Muscle of back (tissue), 11 donors: Measurements from ENCODE around the gene SETD1A. TPM values are rescaled to one million over a fixed set of nuclear protein-coding genes. Genes with fewer than 3 reads are reported as not detected.

ENCODE experiments used
- DNase-seq, 3 donors: peaks; one replicate each; pipeline versions ENCODE4 v3.0.0 to v3.0.0-alpha.2; 2013
- polyA plus RNA-seq, 10 donors: library from polyadenylated mRNA; unstranded; fragments of 120-200 nt; gene quantifications; one replicate each; pipeline ENCODE4 v1.2.1, GENCODE V29; 2013; ENCODE audit not compliant: insufficient read length in 10 of 10

SETD1A gene
- polyA plus RNA-seq, 10 donors = 9.5 to 15.9 (median 11.3) TPM

GRCh38 chr16:30953111-30953510 lies 4.4 kb upstream of the SETD1A start:
- DNase-seq = no peak

- peak; percentile 51 to 90 (median 82) for DNase-seq
These were observed 3.9 kb upstream of the SETD1A start for GRCh38 chr16:30953511-30954124.

- no peak for DNase-seq
These were observed 2.6 kb upstream of the SETD1A start for GRCh38 chr16:30954993-30955392.

DNA sequence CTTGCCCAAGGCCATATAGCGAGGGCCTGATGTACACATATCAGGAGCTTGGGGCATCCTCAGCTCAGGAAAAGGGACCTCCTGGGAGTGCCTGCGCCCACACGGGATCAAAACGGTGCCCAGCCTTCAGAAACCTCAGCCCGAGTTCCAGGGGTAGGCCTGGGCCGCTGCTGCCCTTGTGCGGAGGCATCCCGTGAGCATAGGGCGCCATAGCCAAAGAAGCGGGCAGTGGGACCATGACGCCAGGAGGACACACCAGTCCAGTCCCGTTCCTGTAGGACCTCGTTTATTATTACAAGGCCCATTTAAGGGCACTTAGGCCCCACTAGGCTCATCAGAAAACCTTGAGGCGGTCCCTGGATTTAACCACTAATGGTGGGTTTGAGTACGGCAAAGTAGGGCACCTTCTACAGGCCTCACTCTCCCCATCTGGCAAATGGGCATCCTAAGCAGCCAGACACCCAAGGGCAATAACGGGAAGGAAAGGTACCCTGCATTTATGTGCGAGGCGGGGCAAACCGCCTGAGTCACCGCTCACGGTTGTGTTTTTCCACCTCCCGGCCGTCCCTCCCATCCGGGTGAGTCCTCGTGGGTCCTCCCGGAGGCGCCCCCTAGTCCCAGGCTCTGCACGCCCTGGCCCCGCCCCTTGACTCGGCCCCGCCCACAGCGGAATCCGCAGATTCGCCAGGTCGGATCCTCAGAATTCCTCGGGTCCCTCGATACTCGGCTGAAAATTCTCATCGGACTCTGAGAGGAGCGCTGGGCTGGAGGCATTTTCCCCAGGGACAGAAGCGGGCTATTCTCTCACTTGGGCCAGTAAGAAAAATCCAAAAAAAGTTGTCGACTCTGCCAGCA lies 726 bp upstream of the SETD1A start:
- peak; percentile 78 to 89 (median 83) for DNase-seq

DNA sequence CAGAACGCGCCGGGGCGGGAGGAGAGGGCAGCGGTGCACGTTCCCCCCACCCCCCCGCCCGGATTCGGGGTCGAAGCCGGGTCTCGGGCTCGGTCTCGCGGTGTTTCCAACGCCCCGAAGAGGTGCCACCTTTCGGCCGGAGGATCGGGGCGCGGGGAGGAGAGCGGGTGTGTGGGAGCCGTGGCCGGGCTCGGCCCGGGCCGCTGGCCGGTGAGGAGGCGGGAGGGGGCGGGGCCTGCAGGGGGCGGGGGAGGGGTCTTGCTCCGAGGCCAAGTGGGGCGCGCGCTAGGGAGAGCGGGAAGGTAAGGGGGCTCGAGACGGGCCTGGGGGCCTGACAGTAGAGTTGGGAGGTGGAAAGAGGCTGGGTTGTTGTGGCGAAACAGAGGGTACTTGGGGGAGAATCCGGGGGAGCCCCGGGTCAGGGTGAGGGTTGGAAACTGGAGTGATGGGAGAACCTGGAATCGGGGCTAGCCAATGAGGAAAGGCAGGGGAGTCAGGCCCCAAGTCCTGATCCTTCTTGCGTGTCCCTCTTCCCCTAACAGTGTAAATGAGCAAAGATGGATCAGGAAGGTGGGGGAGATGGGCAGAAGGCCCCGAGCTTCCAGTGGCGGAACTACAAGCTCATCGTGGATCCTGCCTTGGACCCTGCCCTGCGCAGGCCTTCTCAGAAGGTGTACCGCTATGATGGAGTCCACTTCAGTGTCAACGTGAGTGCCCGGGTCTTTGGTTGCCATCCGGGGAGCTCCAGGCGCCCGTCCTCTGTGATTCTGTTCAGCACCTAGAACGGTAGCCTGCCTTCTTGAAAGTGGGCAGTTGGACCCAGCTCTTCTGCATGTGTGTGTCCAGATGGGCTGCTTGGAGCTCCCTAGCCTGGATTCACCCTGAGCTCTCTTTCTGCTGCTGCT lies 873 bp downstream of the SETD1A start:
- peak in 1 of 3 donors; percentile 70 for DNase-seq

DNA sequence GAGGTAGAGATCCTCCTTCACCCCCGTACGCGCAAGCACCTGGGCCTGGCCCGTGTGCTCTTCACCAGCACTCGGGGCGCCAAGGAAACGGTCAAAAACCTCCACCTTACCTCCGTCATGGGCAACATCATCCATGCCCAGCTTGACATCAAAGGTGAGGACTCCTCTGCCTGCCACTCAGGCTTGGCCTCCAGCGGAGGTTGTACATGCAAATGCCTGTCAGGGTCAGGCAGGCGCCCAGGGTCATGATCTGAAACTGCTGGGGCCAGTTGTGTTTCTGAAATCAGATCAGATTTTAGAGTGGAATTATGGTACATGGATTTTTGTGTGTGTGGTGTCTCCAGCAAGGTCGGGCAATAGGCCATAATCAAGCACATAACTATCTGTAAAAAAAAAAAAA lies 3.8 kb downstream of the SETD1A start:
- no peak for DNase-seq

DNA sequence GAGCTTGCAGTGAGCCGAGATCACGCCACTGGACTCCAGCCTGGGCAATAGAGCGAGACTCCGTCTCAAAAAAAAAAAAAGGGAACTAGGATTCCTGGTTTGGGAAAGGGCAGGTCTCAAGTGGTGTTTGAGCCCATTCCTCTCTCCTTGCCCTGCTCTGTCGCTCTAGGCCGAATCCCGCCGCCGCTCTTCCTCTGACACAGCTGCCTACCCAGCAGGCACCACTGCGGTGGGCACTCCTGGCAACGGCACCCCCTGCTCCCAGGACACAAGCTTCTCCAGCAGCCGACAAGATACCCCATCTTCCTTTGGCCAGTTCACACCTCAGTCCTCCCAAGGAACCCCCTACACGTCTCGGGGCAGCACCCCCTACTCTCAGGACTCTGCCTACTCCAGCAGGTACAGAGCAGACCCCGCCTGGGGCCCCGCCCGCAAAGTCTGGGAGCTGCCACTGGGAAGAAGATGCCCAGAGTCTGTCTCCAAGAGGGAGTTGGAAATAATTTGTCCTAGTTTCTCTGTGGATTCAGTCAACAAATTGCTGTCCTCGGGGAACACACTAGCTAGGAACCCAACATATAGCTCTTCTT lies 6.5 kb downstream of the SETD1A start:
- DNase-seq = no peak

DNA sequence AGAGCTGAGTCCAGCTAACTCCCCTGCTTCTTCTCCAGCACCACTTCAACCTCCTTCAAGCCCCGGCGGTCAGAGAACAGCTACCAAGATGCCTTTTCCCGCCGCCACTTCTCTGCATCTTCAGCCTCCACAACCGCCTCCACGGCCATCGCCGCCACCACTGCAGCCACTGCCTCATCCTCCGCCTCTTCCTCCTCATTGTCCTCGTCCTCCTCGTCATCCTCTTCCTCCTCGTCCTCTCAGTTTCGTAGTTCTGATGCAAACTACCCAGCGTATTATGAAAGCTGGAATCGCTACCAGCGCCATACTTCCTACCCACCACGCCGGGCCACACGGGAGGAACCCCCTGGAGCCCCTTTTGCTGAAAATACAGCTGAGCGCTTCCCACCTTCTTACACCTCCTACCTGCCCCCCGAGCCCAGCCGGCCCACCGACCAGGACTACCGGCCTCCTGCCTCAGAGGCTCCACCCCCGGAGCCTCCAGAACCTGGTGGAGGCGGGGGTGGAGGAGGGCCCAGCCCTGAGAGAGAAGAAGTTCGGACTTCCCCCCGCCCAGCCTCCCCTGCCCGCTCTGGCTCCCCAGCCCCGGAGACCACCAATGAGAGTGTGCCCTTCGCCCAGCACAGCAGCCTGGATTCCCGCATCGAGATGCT lies 7.1 kb downstream of the SETD1A start:
- DNase-seq = no peak

GRCh38 chr16:30965436-30965835 lies 7.9 kb downstream of the SETD1A start:
- no peak for DNase-seq

GRCh38 chr16:30966033-30966619 lies 8.6 kb downstream of the SETD1A start:
- no peak for DNase-seq

GRCh38 chr16:30967795-30968194 lies 10.2 kb downstream of the SETD1A start:
- DNase-seq = no peak

DNA sequence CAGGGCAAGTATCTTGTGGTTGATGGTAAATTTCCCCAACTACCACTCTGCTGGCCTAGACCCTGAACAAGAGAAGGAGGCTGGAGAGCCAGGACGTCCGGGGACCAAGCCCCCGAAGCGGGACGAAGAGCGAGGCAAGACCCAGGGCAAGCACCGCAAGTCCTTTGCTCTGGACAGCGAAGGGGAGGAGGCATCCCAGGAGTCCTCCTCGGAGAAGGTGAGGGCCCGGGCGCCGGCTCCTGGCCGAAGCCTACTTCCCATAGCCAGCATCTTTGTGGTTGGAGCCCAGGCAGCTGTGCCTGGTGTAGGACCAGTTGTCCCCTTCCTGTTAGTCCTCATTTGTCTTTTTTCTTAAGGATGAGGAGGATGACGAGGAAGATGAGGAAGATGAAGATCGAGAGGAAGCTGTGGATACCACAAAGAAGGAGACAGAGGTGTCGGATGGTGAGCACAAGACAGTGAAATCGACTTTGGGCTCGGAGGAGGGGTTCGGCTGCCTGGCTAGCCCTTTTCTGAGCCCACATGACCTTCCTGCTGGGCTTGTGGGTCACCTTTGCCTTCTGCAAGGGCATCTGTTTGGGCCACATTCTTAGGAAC lies 11.8 kb downstream of the SETD1A start:
- DNase-seq = no peak

- no peak for DNase-seq
These were observed 13.7 kb downstream of the SETD1A start for GRCh38 chr16:30971298-30971697.

- no peak for DNase-seq
These were observed 15.3 kb downstream of the SETD1A start for GRCh38 chr16:30972872-30973271.

- DNase-seq = no peak
These were observed 16.8 kb downstream of the SETD1A start for GRCh38 chr16:30974348-30974747.

DNA sequence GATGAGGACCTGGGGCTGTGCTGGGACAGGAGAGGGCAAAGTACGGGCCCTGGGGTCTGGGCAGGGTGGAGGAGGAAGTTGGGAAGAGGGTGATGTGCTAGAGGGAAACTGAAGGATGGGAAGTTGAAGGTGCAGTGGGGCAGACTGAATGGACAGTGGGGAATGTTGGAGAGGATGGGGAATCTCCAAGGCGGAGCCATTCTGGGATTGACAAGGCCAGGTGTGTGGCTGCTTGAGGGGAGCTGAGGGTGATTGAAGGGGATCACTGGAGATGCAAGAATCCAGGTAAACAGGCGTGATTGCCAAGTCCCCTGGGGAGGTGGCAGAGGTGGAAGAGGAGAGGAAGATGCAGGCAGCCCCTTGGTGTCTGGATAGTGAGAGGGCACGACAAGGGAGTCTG lies 18.9 kb downstream of the SETD1A start:
- no peak for DNase-seq

GRCh38 chr16:30977502-30977901 lies 19.9 kb downstream of the SETD1A start:
- DNase-seq = no peak

GRCh38 chr16:30979170-30980022 lies 21.8 kb downstream of the SETD1A start:
- no peak for DNase-seq

- no peak for DNase-seq
These were observed 22.4 kb downstream of the SETD1A start for GRCh38 chr16:30980023-30980371.

GRCh38 chr16:30980434-30980833 lies 22.9 kb downstream of the SETD1A start:
- no peak for DNase-seq
